PC-3 (cell line): ENCODE data around the gene GINS2. TPM values are rescaled to one million over a fixed set of nuclear protein-coding genes. Genes with fewer than 3 reads are reported as not detected.

Experiments
- ATAC-seq: fragments of 200-7000 bp; cut with Tn5 transposase; 2 replicates; pipeline ENCODE4 v1.9.1; 2020; ENCODE audit warnings: mild to moderate bottlenecking, moderate library complexity
- BruUV-seq: library from RNA; stranded (reverse); fragments of 400-500 nt; replicated peaks from 2 replicates; lab custom pipeline; 2021; lab: Mats Ljungman, UMichigan
- CTCF ChIA-PET: fragments of 300-600 bp; sonication (Branson Sonifier 250); formaldehyde crosslinking; loops from one replicate; lab custom pipeline; 2022; ENCODE audit warnings: antibody characterized with exemption; lab: Charles Lee
- POLR2A ChIA-PET: fragments of 300-600 bp; sonication (Branson Sonifier 250); formaldehyde crosslinking; loops from one replicate; lab custom pipeline; 2022; ENCODE audit warnings: antibody characterized with exemption; ENCODE audit not compliant: unreplicated experiment; lab: Charles Lee
- DNase-seq: peaks from one replicate; pipeline ENCODE4 v3.0.0-alpha.2; 2015
- H2AFZ ChIP-seq: fragments of 300-600 bp; sonication (generic); 2 replicates; pipeline ENCODE4 v1.6.0; 2016; ENCODE audit warnings: antibody characterized with exemption, low read length
- H3F3A ChIP-seq: fragments of 300-600 bp; sonication (generic); one replicate; pipeline ENCODE4 v1.6.0; 2017; ENCODE audit warnings: antibody characterized with exemption, low read length, control low read depth, mild to moderate bottlenecking; ENCODE audit not compliant: unreplicated experiment
- H3K27ac ChIP-seq: fragments of 300-600 bp; sonication (generic); 2 replicates; pipeline ENCODE4 v1.5.1; 2016; ENCODE audit warnings: mild to moderate bottlenecking, low read length
- H3K27me3 ChIP-seq: fragments of 300-600 bp; sonication (generic); 2 replicates; pipeline ENCODE4 v1.6.1; 2016; ENCODE audit warnings: low read length, mixed read lengths
- H3K36me3 ChIP-seq: fragments of 300-600 bp; sonication (generic); 2 replicates; pipeline ENCODE4 v1.6.1; 2016; ENCODE audit warnings: low read depth, mixed run types, low read length, mixed read lengths
- H3K4me1 ChIP-seq: fragments of 300-600 bp; sonication (generic); 2 replicates; pipeline ENCODE4 v1.5.1; 2016; ENCODE audit warnings: low read length; ENCODE audit not compliant: insufficient read depth
- H3K4me2 ChIP-seq: fragments of 300-600 bp; sonication (generic); 2 replicates; pipeline ENCODE4 v1.6.0; 2016; ENCODE audit warnings: low read length
- H3K4me3 ChIP-seq: fragments of 300-600 bp; sonication (generic); 2 replicates; pipeline ENCODE4 v1.5.1; 2016; ENCODE audit warnings: mild to moderate bottlenecking, low read length, mixed read lengths
- H3K79me2 ChIP-seq: fragments of 300-600 bp; sonication (generic); 2 replicates; pipeline ENCODE4 v1.6.1; 2017; ENCODE audit warnings: low read length, mixed read lengths
- H3K9ac ChIP-seq: fragments of 300-600 bp; sonication (generic); 2 replicates; pipeline ENCODE4 v1.6.0; 2016; ENCODE audit warnings: mild to moderate bottlenecking, low read length
- H3K9me2 ChIP-seq: fragments of 300-600 bp; sonication (generic); replicated peaks from 2 replicates; pipeline ENCODE4 v1.6.1; 2016; ENCODE audit warnings: mixed run types, low read length, mixed read lengths
- H3K9me3 ChIP-seq: fragments of 300-600 bp; sonication (generic); 2 replicates; pipeline ENCODE4 v1.6.1; 2016; ENCODE audit warnings: low read length, mixed read lengths
- H4K20me1 ChIP-seq: fragments of 300-600 bp; sonication (generic); 2 replicates; pipeline ENCODE4 v1.6.1; 2016; ENCODE audit warnings: low read length, mixed read lengths
- CTCF ChIP-seq: fragments of 300-600 bp; sonication (generic); conservative IDR thresholded peaks from 2 replicates; pipeline ENCODE4 v1.5.1; 2017; ENCODE audit warnings: antibody characterized with exemption, low read depth, mild to moderate bottlenecking, low read length
- EZH2 ChIP-seq: fragments of 300-600 bp; sonication (generic); IDR thresholded peaks from one replicate; pipeline ENCODE4 v1.6.1; 2017; ENCODE audit warnings: antibody characterized with exemption, mild to moderate bottlenecking, low read length; ENCODE audit not compliant: unreplicated experiment
- EZH2phosphoT487 ChIP-seq: fragments of 300-600 bp; sonication (generic); IDR thresholded peaks from 2 replicates; pipeline ENCODE4 v1.6.1; 2018; ENCODE audit warnings: mild to moderate bottlenecking, antibody characterized with exemption, low read length, borderline replicate concordance
- intact Hi-C: fragments of 100-400 bp; cut with micrococcal nuclease; formaldehyde crosslinking; loops from 2 replicates; pipeline ENCODE4 v1.9.0; 2023
- total RNA-seq: library from RNA; depleted of rRNA; stranded (reverse); fragments of >200 nt; gene quantifications from 2 replicates; pipeline ENCODE4 v1.2.3, GENCODE V29; 2014

Gene GINS2
- total RNA-seq, 1 experiment from 2014 or later = 28.7 TPM

GRCh38 chr16:85696781-85697180 is 8.0 kb upstream of the GINS2 start:
- BruUV-seq = no TSS peak
- Histone ChIP-seq H3K4me2 (no peak overlapping the region), H4K20me1 (no peaks in the 10 kb centered on the region), H3K4me3 (no peak overlapping the region), H3K9me2 (no peaks in the 10 kb centered on the region), H2AFZ (no peak overlapping the region), H3K9me3 (no peaks in the 10 kb centered on the region), H3K27me3 (no peaks in the 10 kb centered on the region), H3K36me3 (no peaks in the 10 kb centered on the region), H3K9ac (no peak overlapping the region), H3K79me2 (no peaks in the 10 kb centered on the region), H3K27ac (no peak overlapping the region), H3F3A (no peaks in the 10 kb centered on the region), H3K4me1 (no peaks in the 10 kb centered on the region)
- ChIA-PET CTCF (no interaction called here), POLR2A (no interaction called here)
- ATAC-seq = no peak
- DNase-seq = no peak
- intact Hi-C loops = no loop called here
- TF ChIP-seq EZH2 = no peak
- TF ChIP-seq CTCF = no peak
- TF ChIP-seq EZH2phosphoT487 = no peak

GRCh38 chr16:85695196-85696128 is 6.7 kb upstream of the GINS2 start:
- Histone ChIP-seq H3K9me2 (no peaks in the 10 kb centered on the region), H3K4me2 (no peak overlapping the region), H3K27me3 (no peaks in the 10 kb centered on the region), H2AFZ (no peak overlapping the region), H4K20me1 (no peaks in the 10 kb centered on the region), H3K4me3 (no peak overlapping the region), H3K36me3 (no peaks in the 10 kb centered on the region), H3K27ac (no peak overlapping the region), H3K4me1 (no peaks in the 10 kb centered on the region), H3K79me2 (no peaks in the 10 kb centered on the region), H3K9me3 (no peaks in the 10 kb centered on the region), H3K9ac (no peak overlapping the region), H3F3A (no peaks in the 10 kb centered on the region)
- POLR2A ChIA-PET = no interaction called here
- ATAC-seq (no peak), DNase-seq (no peak)
- no TSS peak for BruUV-seq
- intact Hi-C loops = no loop called here
- CTCF ChIA-PET = no interaction called here
- no peak for TF ChIP-seq EZH2

GRCh38 chr16:85690469-85691064 is 1.8 kb upstream of the GINS2 start:
- peaks cover 24% of the 10 kb centered on the region for H3K79me2 ChIP-seq
- H3F3A ChIP-seq = no peaks in the 10 kb centered on the region
- ChIA-PET POLR2A (no interaction called here), CTCF (no interaction called here)
- intact Hi-C loops = no loop called here
- H4K20me1 ChIP-seq = peaks cover 10% of the 10 kb centered on the region; the same call in 1 of the 2 replicates
- no peak for ATAC-seq
- no peak overlapping the region for H3K9ac ChIP-seq
- H3K9me2 ChIP-seq = no peaks in the 10 kb centered on the region
- no peak for DNase-seq
- no peak overlapping the region for H2AFZ ChIP-seq
- H3K9me3 ChIP-seq = no peaks in the 10 kb centered on the region
- H3K36me3 ChIP-seq = no peaks in the 10 kb centered on the region
- no TSS peak for BruUV-seq
- no peak overlapping the region for H3K4me3 ChIP-seq
- H3K4me1 ChIP-seq = peaks cover 14% of the 10 kb centered on the region
- no peak for TF ChIP-seq CTCF
- TF ChIP-seq EZH2 = no peak
- no peak for TF ChIP-seq EZH2phosphoT487
- H3K27ac ChIP-seq = no peak overlapping the region
- no peak overlapping the region for H3K4me2 ChIP-seq
- H3K27me3 ChIP-seq = no peaks in the 10 kb centered on the region
